ENCODE measurements around the gene NR2F1-AS1. TPM values are rescaled to one million over a fixed set of nuclear protein-coding genes. Genes with fewer than 3 reads are reported as not detected.

The NR2F1-AS1 gene
- total and polyA plus RNA-seq, 2 of the 4 experiments (the other 2 are of a cell fraction), result 12.5 to 12.8 TPM

GRCh38 chr5:93425096-93425495, 155.9 kb downstream of the NR2F1-AS1 start:
- no peak overlapping the region for H3K18ac ChIP-seq (ENCODE audit: low read depth, low read length)
- H4K20me1 ChIP-seq (ENCODE audit: insufficient read depth, low read length), result no peaks in the 10 kb centered on the region
- no peak overlapping the region for H4K8ac ChIP-seq (ENCODE audit: low read depth in 2 of 2, low read length in 2 of 2)
- H2AK5ac ChIP-seq (ENCODE audit: low read depth, low read length), result no peak overlapping the region
- H3K36me3 ChIP-seq (ENCODE audit: control insufficient read depth, insufficient read depth, low read length), result 0 out of 2 replicates have a peak, but pooled peaks cover 2% of the 10 kb centered on the region
- no peak overlapping the region for H2BK20ac ChIP-seq (ENCODE audit: low read depth, low read length)
- H4K91ac ChIP-seq (ENCODE audit: insufficient read depth, low read depth, low read length), result no peak overlapping the region
- 0% methylated on average over 1 of the region's 6 CpGs; no CpG with 5 or more reads in 1 of the 2 experiments for WGBS, 2 experiments (ENCODE audit: extremely low coverage in 2 of 2, insufficient read length in 1 of 2)
- no peaks in the 10 kb centered on the region; a peak in 1 of 4 replicates for H3K79me1 ChIP-seq (ENCODE audit: low read depth in 1 of 2, low read length in 2 of 2)
- H3K4ac ChIP-seq (ENCODE audit: low read depth, low read length), result no peak overlapping the region
- no peak overlapping the region for H3K9ac ChIP-seq (ENCODE audit: low read depth, low read length)
- no peak overlapping the region for H3K27ac ChIP-seq (ENCODE audit: insufficient read depth, low read length)
- BruUV-seq (replicated peaks), result no TSS peak
- no peak overlapping the region for H2AFZ ChIP-seq (replicated peaks; ENCODE audit: low read length, poor library complexity)
- H3K56ac ChIP-seq (ENCODE audit: extremely low read depth, insufficient read depth, low read length), result no peak overlapping the region
- ChIA-PET POLR2A (ENCODE audit: unreplicated experiment) (no interaction called here), CTCF (no interaction called here)
- peaks cover 2% of the 10 kb centered on the region for H3K9me1 ChIP-seq (ENCODE audit: insufficient read depth, low read length)
- TF ChIP-seq CEBPB (IDR thresholded peaks at IDR 0.05; ENCODE audit: low read depth, low read length) (no peak), CHD1 (IDR thresholded peaks at IDR 0.05; ENCODE audit: low read depth, low read length) (no peak), NFE2L2 (IDR thresholded peaks at IDR 0.05; ENCODE audit: low read depth, low read length) (no peak), SMC3 (IDR thresholded peaks at IDR 0.05; ENCODE audit: low read depth, low read length) (no peak), MAFK (IDR thresholded peaks at IDR 0.05; ENCODE audit: low read depth, low read length) (no peak), MXI1 (IDR thresholded peaks at IDR 0.05; ENCODE audit: borderline replicate concordance, low read depth, low read length) (no peak), MAZ (IDR thresholded peaks at IDR 0.05; ENCODE audit: borderline replicate concordance, low read depth, low read length) (no peak), RCOR1 (IDR thresholded peaks at IDR 0.05; ENCODE audit: insufficient replicate concordance, low read length) (no peak), POLR2A (IDR thresholded peaks at IDR 0.05; ENCODE audit: low read depth, low read length) (no peak), RFX5 (IDR thresholded peaks at IDR 0.05; ENCODE audit: low read depth, low read length) (no peak), BHLHE40 (IDR thresholded peaks at IDR 0.05; ENCODE audit: low read depth, low read length) (no peak), RAD21 (IDR thresholded peaks at IDR 0.05; ENCODE audit: low read length) (no peak), ELK1 (IDR thresholded peaks at IDR 0.05; ENCODE audit: borderline replicate concordance, low read depth, low read length) (no peak)
- intact Hi-C loops (cut with micrococcal nuclease) (no loop called here), dilution Hi-C loops (cut with HindIII; ENCODE audit: low sequenced_read_pairs, unreplicated experiment) (no loop called here), in situ Hi-C loops (cut with MboI; ENCODE audit: low sequenced_read_pairs) (no loop called here)
- no peaks in the 10 kb centered on the region; the same call in 1 of the 2 replicates for H3K4me1 ChIP-seq (ENCODE audit: control insufficient read depth, insufficient read depth, low read length)
- no peaks in the 10 kb centered on the region for H3K9me3 ChIP-seq (ENCODE audit: control insufficient read depth, insufficient read depth, low read length)
- H2BK15ac ChIP-seq (ENCODE audit: low read depth, low read length), result no peak overlapping the region
- no peak overlapping the region for H2BK120ac ChIP-seq (ENCODE audit: low read depth, low read length)
- no peak overlapping the region for H3K14ac ChIP-seq (replicated peaks; ENCODE audit: low read depth, low read length)
- H2AK9ac ChIP-seq (replicated peaks; ENCODE audit: low read depth, low read length, poor library complexity), result no peak overlapping the region
- DNase-seq (peak; percentile 21), ATAC-seq (ENCODE audit: low read depth) (no peak)
- H4K5ac ChIP-seq (ENCODE audit: low read depth, low read length), result no peak overlapping the region
- no peak overlapping the region for H3K4me3 ChIP-seq (ENCODE audit: insufficient read depth, low read depth, low read length)
- H2BK5ac ChIP-seq (ENCODE audit: low read depth, low read length, poor library complexity, severe bottlenecking), result no peak overlapping the region
- no peak overlapping the region for H3K23ac ChIP-seq (ENCODE audit: low read depth, low read length)
- H3K4me2 ChIP-seq (ENCODE audit: low read depth, low read length), result no peak overlapping the region
- H3K27me3 ChIP-seq (ENCODE audit: control insufficient read depth, insufficient read depth, low read length), result no peaks in the 10 kb centered on the region

All from IMR-90 (cell line).